GM18505 (cell line): ENCODE results near the gene SPATC1L.

Source experiments
- ATAC-seq: cut with Tn5 transposase; IDR thresholded peaks from one replicate; pipeline ENCODE4 v1.9.1; 2021; ENCODE audit not compliant: unreplicated experiment
- POLR2A ChIP-seq: IDR thresholded peaks from 4 replicates; pipeline ENCODE4 v1.6.1; 2011; ENCODE audit warnings: borderline replicate concordance; ENCODE audit not compliant: insufficient read depth, insufficient read length; ENCODE audit errors: extremely low read depth

The SPATC1L gene

DNA sequence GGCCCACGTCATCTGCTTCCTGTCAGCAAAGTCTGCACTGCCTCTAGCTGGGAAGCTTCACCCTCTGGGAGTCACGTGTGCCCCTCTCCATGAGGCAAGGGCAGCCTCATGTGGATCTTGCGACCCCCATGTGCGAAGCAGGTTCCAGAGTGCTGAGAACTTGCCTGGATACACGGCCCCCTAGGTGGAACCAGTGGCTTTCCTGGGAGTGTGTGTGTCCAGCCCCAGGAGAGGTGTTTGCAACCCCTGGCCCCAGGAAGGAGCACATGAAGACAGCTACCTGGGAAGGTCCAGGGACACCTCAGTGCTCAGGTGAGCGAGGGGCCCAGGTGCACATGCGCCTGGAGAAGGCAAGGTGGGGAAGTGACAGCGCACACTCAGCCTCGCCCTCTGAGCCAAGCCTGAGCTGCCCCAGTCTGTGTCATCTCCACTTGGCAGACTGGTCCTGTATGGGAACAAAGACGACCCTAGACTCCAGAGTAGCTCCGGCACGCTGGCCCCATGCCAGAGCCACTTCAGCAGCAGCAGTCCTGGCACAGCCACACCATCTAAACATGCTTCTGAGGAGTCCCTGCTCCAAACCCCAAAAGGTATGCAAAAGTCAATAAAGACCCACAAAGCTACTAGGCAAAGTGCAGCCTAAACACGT is 35.5 kb upstream of the SPATC1L start:
- no peak for TF ChIP-seq POLR2A
- ATAC-seq, result no peak

- no peak for TF ChIP-seq POLR2A
- no peak for ATAC-seq
Observed at GRCh38 chr21:46218906-46219590, 34.8 kb upstream of the SPATC1L start.

GRCh38 chr21:46217511-46218196 is 33.4 kb upstream of the SPATC1L start:
- no peak for ATAC-seq
- no peak for TF ChIP-seq POLR2A

DNA sequence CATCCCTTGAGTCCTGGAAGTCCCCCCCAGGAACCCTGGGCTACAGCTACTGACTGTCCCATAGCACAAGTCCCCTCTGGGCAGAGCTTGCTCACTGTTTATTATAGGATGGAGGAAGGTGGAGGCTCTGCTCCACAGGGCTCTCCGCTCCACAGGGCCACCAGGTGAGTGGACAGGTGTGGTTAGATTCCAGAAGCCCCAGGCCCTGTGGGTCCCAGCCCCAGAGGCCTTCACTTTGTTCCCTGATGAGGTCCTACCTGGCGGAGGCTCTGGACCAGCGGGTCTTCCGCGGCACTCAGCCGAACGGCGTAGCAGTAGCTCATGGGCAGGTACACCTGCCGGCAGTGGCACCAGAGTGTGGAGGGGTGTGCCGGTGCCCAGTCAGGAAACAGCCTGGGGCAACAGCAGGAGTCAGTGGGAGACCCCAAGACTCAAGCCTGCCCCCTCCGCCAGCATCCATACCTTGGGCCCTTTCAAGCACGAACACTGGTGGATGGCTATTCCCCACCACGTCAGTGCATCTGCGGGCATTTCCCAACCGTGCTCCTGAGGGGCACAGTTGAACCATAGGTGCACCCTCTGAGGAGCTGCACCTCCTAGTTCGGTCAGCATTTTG is 32.0 kb upstream of the SPATC1L start:
- TF ChIP-seq POLR2A, result no peak
- ATAC-seq, result no peak

DNA sequence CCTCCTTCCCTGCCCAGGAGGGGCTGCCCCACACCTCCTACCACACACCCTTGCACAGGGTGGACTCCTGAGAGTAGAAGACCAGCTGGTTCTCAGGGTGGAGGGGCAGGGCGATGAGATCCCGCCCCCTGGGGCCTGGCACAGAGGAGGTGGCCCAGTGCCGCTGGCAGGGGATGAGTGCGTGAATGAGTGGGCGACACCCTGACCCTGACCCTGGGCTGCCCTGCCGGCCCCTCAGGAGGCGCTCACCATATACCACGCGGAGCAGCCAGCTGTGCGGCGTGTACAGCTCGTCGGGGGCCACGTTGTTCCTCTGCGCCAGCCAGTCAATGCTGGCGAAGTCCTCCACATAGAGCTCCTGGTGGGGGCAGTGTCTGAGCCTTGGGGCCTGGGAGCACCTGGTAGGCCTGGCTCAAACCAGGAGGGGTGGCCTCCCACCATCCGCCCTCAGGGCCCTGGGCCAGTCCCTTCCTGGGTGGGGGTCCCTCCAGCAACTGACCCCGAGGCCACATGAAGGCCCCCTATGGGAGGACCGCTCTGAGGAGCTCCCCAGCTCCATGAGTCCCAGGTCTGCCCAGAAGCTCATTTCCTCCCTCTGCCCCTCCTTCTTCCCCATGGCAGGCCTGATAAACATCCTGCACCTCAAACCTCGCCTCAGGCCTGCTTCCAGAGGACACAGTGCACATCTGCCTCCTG is 31.3 kb upstream of the SPATC1L start:
- ATAC-seq, result no peak
- no peak for TF ChIP-seq POLR2A

DNA sequence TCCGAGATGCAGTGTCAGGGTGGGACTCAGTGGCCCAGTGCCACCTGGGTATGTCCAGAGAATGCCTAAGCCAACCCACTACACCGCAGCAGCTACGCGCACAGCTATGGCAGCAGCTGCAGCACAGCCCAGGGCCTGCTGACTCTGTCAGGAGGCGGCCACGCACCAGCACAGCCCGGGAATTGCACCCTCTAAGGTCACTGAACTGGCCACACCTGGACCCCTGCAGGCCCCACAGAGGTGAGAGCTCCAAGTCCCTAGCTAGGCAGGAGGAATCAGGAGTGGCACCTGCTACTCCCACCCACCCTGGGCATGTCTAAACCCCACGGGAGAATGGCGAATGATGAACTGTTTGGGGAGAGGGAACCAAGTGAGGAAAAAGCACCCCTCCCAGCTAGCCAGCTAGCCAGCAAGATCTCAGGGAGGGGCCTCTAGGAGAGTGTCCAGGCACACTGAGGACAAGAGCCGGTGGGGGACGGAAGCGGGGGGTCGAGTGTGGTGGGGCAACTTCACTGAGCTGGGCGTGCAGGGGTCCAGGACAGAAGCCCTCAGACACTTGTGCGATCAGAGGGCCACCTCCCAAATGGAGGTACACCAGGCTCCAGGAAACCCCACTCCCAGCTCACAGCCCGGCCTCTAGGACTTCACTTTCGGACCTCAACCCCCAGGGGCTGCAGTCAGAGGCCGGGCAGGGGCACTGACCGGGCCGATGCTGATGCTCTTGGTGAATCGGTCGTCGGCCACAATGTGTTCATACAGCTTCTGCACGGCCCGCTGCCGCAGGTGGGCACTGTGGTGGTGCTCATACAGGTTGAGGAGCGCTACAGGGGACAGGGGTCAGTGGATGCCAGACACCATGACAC is 30.4 kb upstream of the SPATC1L start:
- ATAC-seq, result no peak
- no peak for TF ChIP-seq POLR2A

DNA sequence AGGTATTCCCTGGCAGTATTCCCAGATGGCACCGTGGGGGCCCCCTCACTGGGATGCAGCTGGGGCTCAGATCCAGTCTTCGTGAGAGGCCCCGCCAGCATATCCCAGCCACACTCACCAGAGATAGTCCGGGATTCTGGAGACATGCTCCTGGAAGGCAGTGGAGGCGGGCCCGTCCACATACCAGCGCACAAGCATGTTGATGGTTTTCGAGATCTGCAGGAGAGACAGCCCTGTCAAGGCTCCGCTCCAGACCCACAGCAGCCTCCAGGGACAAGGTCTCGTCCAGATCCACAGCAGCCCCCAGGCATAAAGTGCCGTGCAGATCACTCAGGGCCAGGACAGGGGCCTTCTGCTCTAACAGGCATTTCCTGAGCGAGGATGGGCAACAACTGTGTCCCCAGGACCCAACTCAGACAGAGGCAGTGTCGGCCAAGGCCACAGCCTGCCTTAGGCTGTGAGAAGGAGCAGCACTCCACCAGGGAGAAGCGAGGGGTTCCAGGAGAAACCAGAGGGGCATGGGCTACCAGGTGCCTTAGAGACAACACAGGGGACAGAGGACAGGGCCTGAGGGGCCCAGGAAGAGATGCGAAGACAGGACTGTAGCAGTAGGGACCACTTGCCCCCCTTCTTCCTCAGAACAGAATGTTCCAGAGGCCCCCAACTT is 29.5 kb upstream of the SPATC1L start:
- no peak for ATAC-seq
- no peak for TF ChIP-seq POLR2A

- no peak for TF ChIP-seq POLR2A
- no peak for ATAC-seq
Observed at GRCh38 chr21:46212721-46213484, 28.6 kb upstream of the SPATC1L start.

DNA sequence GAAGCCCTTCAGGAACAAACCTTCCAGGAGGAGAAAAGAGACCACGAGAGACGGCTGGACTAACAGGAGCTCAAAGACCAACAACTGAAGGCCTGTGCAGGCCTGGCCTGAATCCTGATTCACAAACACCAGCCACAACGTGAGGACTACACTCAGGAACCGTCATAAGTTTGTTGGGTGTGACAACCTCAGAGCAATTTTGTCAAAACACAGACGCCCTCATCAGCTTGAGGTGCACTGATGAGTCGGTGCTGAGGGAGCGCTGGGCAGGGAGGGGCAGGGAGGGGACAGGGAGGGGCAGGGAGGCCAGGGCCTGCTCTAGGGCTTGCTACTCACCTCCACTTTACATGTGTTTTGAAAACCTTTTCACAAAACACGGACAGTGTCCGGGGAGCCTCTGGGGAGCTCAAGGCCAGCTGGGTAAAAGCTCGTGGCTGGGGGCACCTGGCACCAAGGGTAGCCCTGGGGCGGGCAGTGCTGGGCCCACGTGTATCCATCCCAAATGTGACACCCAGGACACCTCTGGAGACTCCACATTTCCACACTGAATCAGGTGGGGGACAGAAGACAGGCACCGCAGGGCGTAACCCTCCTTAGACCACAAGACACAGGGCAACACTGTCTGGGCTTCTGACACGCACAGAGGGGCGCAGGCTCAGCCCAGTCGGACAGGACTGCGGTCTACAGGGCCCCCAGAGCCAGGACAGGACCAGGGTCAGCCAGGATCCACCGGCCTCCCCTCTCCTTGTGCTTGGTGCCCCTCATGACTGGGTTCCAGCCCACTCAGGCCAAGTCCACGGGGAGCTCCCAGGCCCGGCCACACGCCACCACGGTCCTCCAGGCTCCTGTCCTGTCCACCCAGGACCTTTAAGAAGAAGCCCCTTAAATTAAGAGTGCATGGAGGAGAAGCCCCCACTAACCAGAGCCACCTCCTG is 27.8 kb upstream of the SPATC1L start:
- ATAC-seq, result no peak
- no peak for TF ChIP-seq POLR2A

DNA sequence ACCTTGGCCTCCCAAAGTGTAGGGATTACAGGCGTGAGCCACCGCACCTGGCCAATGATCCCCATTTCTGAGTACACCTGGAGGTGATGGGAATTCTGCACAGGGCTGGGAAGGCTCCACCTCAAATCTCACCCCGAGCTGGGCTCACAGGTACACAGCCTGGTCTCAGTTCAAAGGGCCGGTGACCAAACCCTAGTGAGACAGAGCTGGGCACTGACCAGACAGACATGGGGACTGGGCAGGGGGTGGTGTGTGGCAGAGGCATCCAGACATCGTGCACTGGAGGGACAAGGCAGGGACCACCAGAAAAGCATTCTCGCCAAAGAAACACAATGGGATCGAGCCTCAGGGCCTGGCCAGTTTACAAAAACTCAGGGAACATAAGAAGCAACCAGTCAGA is 27.1 kb upstream of the SPATC1L start:
- ATAC-seq, result no peak
- TF ChIP-seq POLR2A, result no peak
